Activated T-cell treated with anti-CD3 and anti-CD28 coated beads, Interleukin-2, amount 50 U/mL, for 48 hours (primary cell): ENCODE measurements around the gene ZFP90.
"Not testable (repeated sequence)": the region's sequence is repeated elsewhere in the genome, so short reads cannot be mapped to it uniquely, and the experiment has no call there.

ENCODE experiments used
- DNase-seq, 2 experiments: peaks; one replicate each; pipeline ENCODE4 v3.0.0-alpha.2; 2020

Gene ZFP90

GRCh38 chr16:68538880-68539701 lies at the start of gene ZFP90:
ZFP90 (plus strand) TSS chr16:68539291; CDS start chr16:68539793, 502 bp downstream.
- peak; percentile 90 to 91 for DNase-seq

GRCh38 chr16:68490358-68490757 lies 48.7 kb upstream of the ZFP90 start:
- DNase-seq: no peak

DNA sequence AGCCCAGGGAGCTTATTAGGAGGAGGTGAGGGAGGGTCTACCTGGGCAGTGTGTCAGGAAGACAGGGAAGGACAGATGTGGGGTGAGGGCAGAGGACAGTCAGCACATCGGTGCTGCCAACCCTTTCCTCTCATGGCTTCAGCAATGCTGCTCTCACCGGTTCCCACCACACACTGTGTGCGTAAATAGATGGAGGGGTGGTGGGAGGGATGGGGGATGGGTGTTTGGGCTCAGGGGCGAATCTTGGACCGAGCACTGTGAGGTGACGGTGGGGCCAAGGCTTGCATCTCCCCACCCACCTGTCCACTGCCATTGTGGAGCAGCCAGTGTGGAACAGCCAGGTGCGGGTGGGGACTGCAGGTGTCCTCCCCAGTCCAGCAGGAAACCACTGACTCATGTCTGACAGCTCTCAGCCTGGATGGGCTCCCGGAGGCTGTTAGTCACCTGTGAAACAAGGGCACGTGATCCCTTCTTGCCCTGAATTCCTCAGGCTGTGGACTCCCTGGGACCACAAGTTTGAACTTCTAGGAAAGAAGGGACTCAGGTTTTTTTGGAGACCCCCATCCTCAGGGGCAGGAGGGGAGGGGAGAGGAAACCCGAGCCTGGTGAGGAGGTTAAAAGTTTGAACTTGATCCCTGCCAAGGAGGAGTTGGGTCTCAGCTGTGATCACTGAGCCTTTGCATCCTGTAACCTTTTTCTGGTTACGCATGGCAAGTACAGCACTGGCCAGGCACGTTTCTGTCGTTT lies 48.1 kb upstream of the ZFP90 start:
- DNase-seq: no peak

DNA sequence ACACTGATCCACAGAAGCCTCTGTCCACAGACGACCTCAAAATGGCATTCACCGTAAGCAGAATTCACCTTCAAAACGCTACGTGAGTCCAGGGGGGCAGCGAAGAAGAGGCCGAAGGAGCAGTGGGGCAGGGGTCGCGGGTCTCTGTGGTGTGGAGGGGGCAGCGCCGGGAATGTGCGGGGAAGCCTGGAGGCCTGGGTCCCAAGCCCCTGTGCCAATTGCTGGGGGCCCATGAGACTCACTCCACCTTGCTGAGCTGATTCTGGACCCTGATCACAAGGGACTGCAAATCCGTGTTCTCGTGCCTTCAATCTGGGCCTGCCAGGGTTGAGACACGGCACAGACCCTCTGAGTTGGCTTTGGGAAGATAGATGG lies 47.5 kb upstream of the ZFP90 start:
- no peak for DNase-seq

DNA sequence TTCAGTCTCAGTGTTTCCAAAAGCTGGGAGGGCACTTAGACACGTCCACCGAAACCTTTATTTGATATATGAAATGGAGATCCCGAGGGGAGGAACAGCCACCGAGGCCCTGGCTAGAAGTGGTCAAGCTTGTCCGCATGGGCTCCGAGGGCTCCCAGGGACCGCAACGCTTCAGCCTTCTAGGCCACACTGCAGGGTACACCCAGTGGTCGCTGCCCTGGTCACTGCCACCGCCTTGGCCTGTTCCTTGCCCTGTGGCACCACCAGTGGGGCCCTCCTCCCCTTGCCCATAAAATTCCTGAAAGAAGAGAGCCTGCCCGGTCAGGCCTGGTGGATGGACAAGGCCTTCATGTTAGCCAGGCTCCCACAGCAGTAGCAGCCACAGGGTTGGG lies 46.9 kb upstream of the ZFP90 start:
- no peak for DNase-seq

DNA sequence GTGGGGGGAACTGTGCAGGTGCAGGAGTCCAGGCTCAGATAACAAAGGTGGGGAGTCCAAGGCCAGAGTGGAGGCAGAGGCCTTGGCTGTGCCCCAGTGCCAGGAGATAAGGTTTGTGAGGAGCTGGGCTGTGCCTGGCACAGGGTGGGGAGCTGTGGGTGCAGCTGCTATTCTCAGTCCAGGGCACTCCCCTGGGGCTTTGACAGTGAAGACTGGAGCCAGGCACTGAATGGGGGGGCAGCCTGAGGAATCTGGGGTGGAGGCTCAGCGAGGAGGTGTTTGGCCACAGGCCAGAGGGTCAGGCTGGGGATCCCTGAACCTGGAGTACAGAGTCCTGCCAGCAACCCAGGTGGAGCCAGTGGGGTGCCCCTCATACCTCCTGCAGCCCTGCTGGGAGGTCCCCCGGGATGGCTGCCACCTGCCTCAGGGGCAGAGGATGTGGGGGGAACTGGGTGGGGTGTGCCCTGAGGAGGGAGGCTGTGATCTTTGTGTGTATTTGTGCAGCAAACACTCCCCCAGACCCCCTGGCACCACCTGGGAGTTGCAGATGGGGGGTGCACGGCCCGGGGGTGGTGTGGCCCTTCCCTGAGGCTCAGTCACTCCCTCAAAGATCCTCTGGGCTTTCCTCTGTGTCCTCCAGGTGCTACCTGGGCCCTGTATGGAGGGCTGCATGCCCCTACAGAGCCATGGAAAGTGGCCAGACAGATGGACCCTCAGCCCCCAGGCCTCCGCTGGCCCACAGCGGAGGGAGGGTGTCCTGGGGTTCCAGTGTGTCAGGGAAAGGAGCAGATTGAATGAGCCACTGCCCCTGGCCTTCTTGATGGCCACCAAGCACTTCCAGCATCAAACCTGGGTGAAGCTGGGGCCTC lies 46.3 kb upstream of the ZFP90 start:
- no peak for DNase-seq

- no peak for DNase-seq
Observed at GRCh38 chr16:68493412-68494070, 45.5 kb upstream of the ZFP90 start.

DNA sequence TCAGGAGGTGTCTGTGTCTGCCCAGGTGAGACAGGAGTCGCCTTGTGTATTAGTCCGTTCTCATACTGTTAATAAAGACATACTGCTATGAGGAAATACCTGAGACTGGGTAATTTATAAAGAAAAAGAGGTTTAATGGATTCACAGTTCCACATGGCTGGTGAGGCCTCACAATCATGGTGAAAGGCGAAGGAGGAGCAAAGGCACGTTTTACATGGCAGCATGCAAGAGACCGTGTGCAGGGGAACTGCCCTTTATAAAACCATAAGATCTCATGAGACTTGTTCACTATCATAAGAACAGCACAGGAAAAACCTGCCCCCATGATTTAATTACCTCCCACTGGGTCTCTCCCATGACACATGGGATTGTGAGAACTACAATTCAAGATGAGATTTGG lies 44.8 kb upstream of the ZFP90 start:
- DNase-seq: not testable (repeated sequence)

DNA sequence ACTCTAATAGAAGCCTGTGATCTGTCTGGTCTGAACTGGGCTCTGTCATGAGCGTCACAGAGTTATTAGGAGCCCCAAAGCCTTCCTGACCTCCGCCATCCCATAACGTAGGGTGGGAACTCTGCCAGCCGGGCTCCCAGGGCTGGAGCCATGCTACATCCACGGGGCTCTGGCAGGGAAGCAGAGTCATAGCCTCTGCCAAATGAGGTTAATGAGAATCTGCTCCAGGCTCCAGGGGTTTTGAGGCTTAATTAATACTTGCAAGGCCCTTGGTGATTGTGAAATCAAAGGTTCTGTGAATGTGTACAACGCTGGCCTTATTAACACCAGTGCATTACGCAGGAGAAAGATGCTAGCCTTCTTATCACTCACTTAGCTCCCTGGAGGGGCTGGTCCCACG lies 42.4 kb upstream of the ZFP90 start:
- no peak for DNase-seq

- no peak for DNase-seq
Observed at GRCh38 chr16:68499006-68499405, 40.1 kb upstream of the ZFP90 start.

DNA sequence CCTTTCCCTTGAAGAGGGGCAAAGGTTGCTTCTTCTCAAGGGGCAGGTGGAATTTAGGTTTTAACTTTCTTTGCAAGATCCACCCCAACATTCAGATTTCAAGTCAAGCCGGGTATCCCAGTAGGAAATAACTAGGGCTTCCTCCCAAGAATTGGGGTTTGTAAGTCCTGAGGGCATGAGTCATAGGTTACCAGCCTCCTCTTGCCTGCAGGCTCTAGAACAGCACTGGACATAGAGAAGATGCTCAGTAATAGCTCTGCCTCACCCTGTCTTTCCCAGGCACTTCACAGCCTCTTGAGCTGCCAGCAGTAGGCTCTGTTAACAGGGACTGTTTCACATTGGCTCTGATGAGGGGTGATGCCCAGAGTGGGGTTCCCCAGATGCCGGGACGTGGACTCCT lies 35.8 kb upstream of the ZFP90 start:
- no peak for DNase-seq

- no peak for DNase-seq
Observed at GRCh38 chr16:68504066-68504465, 35.0 kb upstream of the ZFP90 start.

- no peak for DNase-seq
Observed at GRCh38 chr16:68506331-68507053, 32.6 kb upstream of the ZFP90 start.

DNA sequence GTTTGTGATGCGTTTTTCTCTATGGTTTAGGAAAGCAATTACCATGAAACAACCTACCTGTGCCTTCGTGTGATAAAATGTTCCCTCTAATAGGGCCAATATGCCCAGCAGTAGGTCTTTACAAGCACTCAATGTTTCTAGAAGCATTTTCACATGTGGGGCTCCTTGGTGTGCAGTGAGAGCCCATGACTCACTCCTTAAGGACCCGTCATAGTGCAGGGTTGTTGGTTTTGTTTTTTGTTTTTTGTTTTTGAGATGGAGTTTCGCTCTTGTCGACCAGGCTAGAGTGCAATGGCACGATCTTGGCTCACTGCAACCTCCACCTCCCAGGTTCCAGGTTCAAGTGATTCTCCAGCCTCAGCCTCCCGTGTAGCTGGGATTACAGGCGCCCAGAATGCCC lies 31.1 kb upstream of the ZFP90 start:
- no peak for DNase-seq

DNA sequence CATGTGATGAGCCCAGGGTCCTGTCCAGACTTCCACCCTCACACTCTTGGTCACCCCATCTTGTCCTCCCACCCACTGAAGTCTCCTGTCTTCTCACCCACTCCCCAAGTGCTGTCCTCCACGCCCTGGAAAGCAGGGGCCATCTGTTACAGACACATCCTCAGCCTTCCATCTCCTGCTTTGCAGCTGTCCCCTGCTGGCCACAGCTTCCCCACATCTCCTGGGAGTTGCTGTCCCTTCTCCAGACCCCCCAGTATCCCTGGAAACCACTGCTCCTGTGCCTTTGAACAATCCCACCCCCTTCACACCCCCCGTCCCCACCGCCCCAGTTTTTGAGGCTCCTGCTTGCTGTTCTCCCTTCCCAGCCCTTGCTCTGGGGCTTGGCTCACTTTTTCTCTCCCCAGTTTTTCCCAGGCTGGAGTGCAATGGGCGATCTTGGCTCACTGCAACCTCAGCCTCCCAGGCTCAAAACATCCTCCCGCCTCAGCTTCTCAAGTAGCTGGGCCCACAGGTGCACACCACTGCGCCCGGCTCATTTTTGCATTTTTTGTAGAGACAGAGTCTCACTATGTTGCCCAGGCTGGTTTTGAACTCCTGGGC lies 30.4 kb upstream of the ZFP90 start:
- no peak for DNase-seq

- DNase-seq: no peak
Observed at GRCh38 chr16:68509381-68509780, 29.7 kb upstream of the ZFP90 start.

DNA sequence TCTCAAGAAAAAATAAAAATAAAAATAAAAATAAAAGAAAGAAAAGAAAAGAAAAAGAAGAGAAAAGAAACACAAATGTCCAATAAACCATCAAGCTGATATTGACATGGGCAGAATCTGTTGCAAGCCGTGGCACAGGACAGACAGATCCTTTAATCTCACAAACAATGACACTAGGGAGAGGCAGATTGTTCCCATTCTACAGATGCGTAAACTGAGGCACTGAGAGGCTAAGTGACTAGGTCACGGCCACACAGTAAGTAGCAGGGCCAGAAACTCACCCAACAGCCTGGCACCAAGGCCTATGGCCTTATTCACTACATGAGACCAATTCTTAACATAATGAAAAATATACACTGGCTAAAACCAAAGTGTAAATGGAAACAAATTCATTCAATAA lies 28.3 kb upstream of the ZFP90 start:
- DNase-seq: no peak

- no peak for DNase-seq
Observed at GRCh38 chr16:68512183-68512582, 26.9 kb upstream of the ZFP90 start.

- DNase-seq: no peak
Observed at GRCh38 chr16:68512742-68513141, 26.3 kb upstream of the ZFP90 start.

- no peak for DNase-seq
Observed at GRCh38 chr16:68514511-68514910, 24.6 kb upstream of the ZFP90 start.

DNA sequence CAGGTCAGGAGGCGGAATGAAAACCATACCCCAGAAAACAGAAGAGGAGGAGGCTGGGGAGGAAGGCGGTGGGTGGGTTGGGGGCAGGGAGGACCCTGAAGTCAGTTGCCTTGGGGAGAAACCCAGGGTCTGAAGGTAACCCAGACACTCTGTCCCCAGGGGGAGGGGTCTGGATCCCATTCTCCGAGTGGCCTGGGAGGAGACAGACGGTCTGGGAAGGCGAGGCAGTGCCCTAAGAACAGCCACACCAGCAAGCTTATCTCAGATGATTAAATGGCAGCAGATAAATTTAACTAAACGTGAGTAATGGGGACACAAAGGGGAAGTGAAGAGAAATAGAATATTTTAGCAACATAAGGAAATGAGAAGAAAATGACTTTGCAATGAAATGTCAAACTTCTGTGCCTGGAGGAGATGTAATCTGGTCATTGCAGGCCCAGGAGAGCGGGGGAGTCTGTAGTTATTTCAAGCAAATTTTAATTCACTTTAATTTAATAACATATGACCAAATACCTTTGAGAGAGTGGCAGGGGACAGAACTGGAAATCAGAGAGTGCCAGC lies 21.4 kb upstream of the ZFP90 start:
- DNase-seq: no peak
